GM18526 (cell line): Measurements from ENCODE around the gene PIK3IP1.

Experiments used
- POLR2A ChIP-seq: IDR thresholded peaks from 3 replicates; pipeline ENCODE4 v1.6.1; 2011; ENCODE audit not compliant: insufficient read length; ENCODE audit errors: extremely low read depth

PIK3IP1 gene

GRCh38 chr22:31248965-31249958 lies 43.0 kb downstream of the PIK3IP1 start:
- no peak for TF ChIP-seq POLR2A

- no peak for TF ChIP-seq POLR2A
These were observed 44.0 kb downstream of the PIK3IP1 start for GRCh38 chr22:31248138-31248745.

DNA sequence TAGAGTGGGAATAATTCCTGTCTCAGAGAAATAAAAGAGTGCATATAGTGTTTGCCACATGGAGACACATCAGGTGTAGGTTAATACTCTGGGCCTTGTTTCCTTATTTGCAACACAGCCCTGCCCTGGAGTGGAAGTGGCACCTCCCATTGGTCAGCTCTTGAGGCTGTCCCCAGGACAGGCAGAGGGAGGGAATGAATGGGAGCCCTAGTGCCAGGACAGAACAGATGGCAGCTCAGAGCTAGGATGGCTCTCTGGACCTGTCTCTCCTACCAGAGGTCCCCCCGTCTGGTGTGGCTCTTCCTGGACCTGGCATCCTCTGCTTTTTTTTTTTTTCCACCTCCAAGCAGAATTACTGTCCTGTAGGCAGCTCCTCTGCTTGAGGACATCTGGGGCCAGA lies 44.6 kb downstream of the PIK3IP1 start:
- no peak for TF ChIP-seq POLR2A

DNA sequence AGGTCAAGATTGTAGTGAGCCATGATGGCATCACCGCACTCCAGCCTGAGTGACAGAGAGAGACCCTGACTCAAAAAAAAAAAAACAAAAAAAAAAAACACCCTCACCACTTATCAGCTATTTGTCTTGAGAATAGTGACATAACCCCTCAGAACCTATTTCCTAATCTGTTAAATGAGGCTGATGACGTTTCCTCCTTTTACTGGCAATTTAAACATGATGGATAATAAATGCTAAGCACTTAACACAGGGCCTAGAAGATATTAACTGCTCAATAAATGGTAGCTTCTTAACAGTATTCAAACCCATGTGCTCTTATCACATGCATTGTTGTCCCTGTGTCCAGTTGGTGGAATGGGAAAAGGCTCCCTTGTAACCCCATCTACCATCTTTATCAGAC lies 45.6 kb downstream of the PIK3IP1 start:
- no peak for TF ChIP-seq POLR2A

DNA sequence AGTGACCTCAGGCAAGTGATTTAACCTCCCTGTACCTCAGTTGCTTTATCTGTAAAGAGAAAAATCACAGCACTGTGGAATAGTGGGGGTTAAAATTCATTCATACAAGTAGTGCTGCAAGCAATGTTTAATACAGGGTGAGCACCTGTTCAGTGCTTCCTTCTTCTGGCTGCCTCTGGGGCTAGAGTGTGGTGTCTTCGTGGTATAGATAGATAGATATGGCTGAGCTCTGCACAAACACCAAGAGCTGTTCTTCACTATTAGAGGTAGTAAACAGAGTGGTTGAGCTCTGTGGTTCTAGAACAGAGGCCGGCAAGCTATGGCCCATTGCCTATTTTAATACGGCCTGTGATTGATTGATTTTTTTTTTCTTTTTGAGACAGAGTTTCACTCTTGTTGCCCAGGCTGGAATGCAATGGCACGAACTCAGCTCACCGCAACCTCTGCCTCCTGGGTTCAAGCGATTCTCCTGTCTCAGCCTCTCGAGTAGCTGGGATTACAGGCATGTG lies 47.3 kb downstream of the PIK3IP1 start:
- TF ChIP-seq POLR2A: no peak

GRCh38 chr22:31244046-31244942 lies 48.0 kb downstream of the PIK3IP1 start:
- no peak for TF ChIP-seq POLR2A

GRCh38 chr22:31243339-31244045 lies 48.8 kb downstream of the PIK3IP1 start:
- TF ChIP-seq POLR2A: no peak

GRCh38 chr22:31241936-31242335 lies 50.4 kb downstream of the PIK3IP1 start:
- TF ChIP-seq POLR2A: no peak

- TF ChIP-seq POLR2A: no peak
These were observed 51.1 kb downstream of the PIK3IP1 start for GRCh38 chr22:31241200-31241599.

- no peak for TF ChIP-seq POLR2A
These were observed 52.4 kb downstream of the PIK3IP1 start for GRCh38 chr22:31239771-31240370.

- TF ChIP-seq POLR2A: no peak
These were observed 54.2 kb downstream of the PIK3IP1 start for GRCh38 chr22:31238057-31238456.

DNA sequence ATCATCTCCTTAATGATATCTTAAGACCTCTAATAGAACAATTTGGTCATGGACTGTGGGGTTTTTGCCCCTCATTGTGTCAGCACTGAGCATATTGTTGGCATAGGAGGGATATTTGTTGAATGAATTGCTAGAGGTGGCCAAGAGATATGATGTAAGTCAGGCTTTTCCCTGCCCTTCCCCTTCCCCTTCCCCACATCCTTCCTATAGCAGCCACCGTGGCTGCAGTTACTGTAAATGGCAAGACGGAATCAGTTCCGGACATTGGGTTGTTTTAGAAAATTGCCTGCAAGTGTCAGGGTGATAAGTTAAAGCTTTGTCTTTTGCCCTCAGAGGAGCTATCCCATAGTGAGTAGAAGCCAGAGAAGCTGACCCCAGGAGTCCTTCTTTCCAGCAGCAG lies 57.2 kb downstream of the PIK3IP1 start:
- no peak for TF ChIP-seq POLR2A

- no peak for TF ChIP-seq POLR2A
These were observed 59.3 kb downstream of the PIK3IP1 start for GRCh38 chr22:31233001-31233400.
